Activated naive CD4-positive, alpha-beta T cell treated with anti-CD3 and anti-CD28 coated beads, Interleukin-2, amount 50 U/mL, for 24 hours (primary cell): ENCODE results near the gene PAX5.

Experiments used
- H3K27ac Mint-ChIP-seq: one replicate; pipeline ENCODE4 v1.8.0; 2021; ENCODE audit warnings: mild to moderate bottlenecking, mixed read lengths
- H3K27me3 Mint-ChIP-seq: one replicate; pipeline ENCODE4 v1.8.0; 2021; ENCODE audit warnings: mixed read lengths
- H3K36me3 Mint-ChIP-seq: one replicate; pipeline ENCODE4 v1.8.0; 2021; ENCODE audit warnings: mixed read lengths
- H3K4me1 Mint-ChIP-seq: one replicate; pipeline ENCODE4 v1.8.0; 2021; ENCODE audit warnings: mixed read lengths
- H3K4me3 Mint-ChIP-seq: one replicate; pipeline ENCODE4 v1.8.0; 2021; ENCODE audit warnings: mild to moderate bottlenecking, mixed read lengths
- H3K9me3 Mint-ChIP-seq: one replicate; pipeline ENCODE4 v1.8.0; 2021; ENCODE audit warnings: mixed read lengths

Gene PAX5

GRCh38 chr9:36940881-36941280 is 93.2 kb downstream of the PAX5 start:
- Mint-ChIP-seq H3K4me3 (no peak overlapping the region), H3K4me1 (no peaks in the 10 kb centered on the region), H3K27ac (no peak overlapping the region), H3K27me3 (no peaks in the 10 kb centered on the region), H3K9me3 (no peaks in the 10 kb centered on the region), H3K36me3 (no peaks in the 10 kb centered on the region)

GRCh38 chr9:36940500-36940853 is 93.6 kb downstream of the PAX5 start:
- no peaks in the 10 kb centered on the region for H3K4me1 Mint-ChIP-seq
- no peaks in the 10 kb centered on the region for H3K9me3 Mint-ChIP-seq
- H3K27me3 Mint-ChIP-seq = no peaks in the 10 kb centered on the region
- no peak overlapping the region for H3K27ac Mint-ChIP-seq
- H3K4me3 Mint-ChIP-seq = no peak overlapping the region
- H3K36me3 Mint-ChIP-seq = no peaks in the 10 kb centered on the region

GRCh38 chr9:36939655-36940499 is 94.2 kb downstream of the PAX5 start:
- Mint-ChIP-seq H3K4me3 (no peak overlapping the region), H3K9me3 (no peaks in the 10 kb centered on the region), H3K27me3 (no peaks in the 10 kb centered on the region), H3K36me3 (no peaks in the 10 kb centered on the region), H3K27ac (no peak overlapping the region), H3K4me1 (no peaks in the 10 kb centered on the region)

DNA sequence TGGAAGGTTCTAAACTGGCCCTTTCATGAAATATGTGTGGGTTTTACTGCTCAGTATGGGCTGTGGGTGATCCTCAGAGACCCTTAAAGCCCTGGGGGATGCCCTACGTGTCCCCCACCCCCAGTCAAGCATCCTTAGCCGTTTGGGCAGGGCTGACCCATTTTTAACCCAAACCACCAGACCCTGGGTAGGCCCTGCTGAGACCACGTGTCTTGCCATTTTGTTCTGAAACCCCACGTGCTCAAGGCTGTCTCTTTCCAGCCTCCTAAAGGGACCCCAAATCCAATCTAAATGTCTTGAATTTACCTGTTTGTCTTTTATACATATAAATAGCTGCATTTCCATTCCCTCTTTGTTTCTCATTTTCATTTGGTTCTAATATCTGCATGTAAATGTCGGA is 94.9 kb downstream of the PAX5 start:
- Mint-ChIP-seq H3K27ac (no peak overlapping the region), H3K4me1 (no peaks in the 10 kb centered on the region), H3K36me3 (no peaks in the 10 kb centered on the region), H3K4me3 (no peak overlapping the region), H3K27me3 (no peaks in the 10 kb centered on the region), H3K9me3 (no peaks in the 10 kb centered on the region)

GRCh38 chr9:36938617-36939016 is 95.5 kb downstream of the PAX5 start:
- no peak overlapping the region for H3K4me3 Mint-ChIP-seq
- H3K27ac Mint-ChIP-seq = no peak overlapping the region
- no peaks in the 10 kb centered on the region for H3K4me1 Mint-ChIP-seq
- H3K27me3 Mint-ChIP-seq = no peaks in the 10 kb centered on the region
- H3K36me3 Mint-ChIP-seq = no peaks in the 10 kb centered on the region
- H3K9me3 Mint-ChIP-seq = no peaks in the 10 kb centered on the region

DNA sequence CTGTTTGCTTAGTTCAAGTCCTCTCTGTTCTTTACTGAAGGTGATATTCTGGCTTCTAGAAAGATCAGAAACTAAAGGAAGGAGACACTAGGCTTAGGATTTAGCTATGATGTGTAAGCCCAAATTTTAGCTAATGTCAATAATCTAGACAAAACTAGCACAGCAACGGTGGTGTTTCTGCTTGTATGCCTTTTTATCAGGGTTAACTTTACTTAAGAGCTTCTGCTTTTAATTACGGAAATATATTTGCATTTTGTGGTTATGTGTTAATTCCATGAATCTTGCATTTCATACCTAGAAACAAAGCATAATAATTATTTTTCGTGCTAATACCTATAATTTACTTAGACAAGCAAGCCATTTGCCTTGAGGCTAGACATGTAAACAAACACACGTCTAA is 96.1 kb downstream of the PAX5 start:
- Mint-ChIP-seq H3K9me3 (no peaks in the 10 kb centered on the region), H3K4me3 (no peak overlapping the region), H3K27ac (no peak overlapping the region), H3K4me1 (no peaks in the 10 kb centered on the region), H3K36me3 (no peaks in the 10 kb centered on the region), H3K27me3 (peaks cover 2% of the 10 kb centered on the region)

DNA sequence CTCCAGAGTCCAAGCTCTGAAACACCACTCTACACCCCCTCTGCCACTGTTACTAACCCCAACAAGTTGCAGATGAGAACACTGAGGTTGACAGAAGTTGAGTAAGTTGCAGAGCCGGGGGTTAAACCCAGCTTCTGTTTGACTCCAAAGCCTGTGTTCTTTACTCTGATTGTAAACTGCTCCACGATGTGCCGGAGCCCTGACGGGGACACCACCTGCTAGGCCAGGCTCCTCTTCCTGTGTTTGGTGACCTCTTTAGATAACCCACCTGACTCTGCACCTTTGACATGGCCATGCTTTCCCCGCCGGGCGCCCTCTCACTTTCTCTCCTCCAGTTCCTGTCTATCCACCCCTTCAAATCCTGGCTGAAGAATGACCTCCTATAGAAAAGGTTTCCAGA is 96.7 kb downstream of the PAX5 start:
- Mint-ChIP-seq H3K36me3 (peaks cover under 1% of the 10 kb centered on the region), H3K4me1 (no peaks in the 10 kb centered on the region), H3K27me3 (peaks cover 2% of the 10 kb centered on the region), H3K4me3 (no peak overlapping the region), H3K27ac (no peak overlapping the region), H3K9me3 (peaks cover 2% of the 10 kb centered on the region)

DNA sequence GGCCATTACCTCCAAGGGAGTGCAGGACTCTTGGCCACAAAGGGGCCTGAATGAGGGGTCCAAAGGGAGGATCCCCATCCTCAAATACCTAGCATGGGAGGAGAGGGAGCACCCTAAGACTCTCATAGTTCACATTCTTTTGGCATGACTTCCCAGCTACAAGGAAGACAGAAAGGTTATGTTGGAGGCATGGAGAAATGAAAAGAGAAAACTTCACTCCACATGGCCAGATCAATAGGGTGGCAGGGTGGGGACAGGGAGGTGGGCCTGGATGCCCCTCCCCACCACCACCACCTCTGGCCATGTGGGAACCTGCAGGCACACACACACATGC is 97.6 kb downstream of the PAX5 start:
- Mint-ChIP-seq H3K36me3 (peaks cover 2% of the 10 kb centered on the region), H3K4me3 (no peak overlapping the region), H3K9me3 (peaks cover 6% of the 10 kb centered on the region), H3K27ac (no peak overlapping the region), H3K27me3 (peaks cover 4% of the 10 kb centered on the region), H3K4me1 (no peaks in the 10 kb centered on the region)

DNA sequence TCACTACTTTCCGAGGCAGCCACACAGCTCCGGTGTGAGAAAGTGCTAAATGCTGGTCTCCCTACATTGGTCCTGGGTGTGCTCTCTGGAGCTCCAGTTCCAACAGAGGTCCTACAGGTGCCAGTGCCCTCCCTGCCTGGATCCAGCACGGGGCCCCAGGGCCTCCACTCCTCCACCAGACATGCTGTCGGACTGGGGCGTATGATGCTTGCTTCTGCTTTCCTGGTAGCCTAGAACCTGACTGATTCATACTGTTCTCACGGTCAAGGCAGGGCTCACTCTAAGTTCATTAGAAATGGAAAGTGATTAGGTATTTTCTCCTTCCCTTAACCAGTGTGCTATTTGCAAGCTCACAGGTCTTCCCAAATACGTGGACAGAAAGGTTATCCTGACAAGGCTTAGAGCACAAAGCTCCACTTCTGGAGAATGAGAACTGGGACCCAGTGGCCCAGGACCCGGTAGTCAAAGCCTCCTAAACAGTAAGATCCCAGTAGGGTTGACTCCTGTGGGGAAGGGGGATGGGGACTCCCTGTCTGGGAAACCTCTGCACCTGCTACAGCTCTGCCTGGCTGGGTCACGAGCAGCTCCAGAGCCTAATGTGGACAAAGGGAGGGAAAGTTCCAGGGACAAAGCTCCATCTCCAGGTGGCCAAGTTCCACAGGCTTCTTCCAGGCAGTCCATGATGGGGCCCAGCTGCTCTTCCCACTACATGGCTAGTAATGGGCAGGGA is 98.1 kb downstream of the PAX5 start:
- Mint-ChIP-seq H3K4me3 (no peak overlapping the region), H3K27ac (peak overlapping the region; percentile 70), H3K4me1 (no peaks in the 10 kb centered on the region)

GRCh38 chr9:36935332-36935731 is 98.7 kb downstream of the PAX5 start:
- no peaks in the 10 kb centered on the region for H3K4me1 Mint-ChIP-seq
- no peak overlapping the region for H3K4me3 Mint-ChIP-seq

More for the DNA sequence above, 98.1 kb downstream of the PAX5 start:
- Mint-ChIP-seq H3K27me3 (peaks cover 4% of the 10 kb centered on the region), H3K36me3 (peaks cover 2% of the 10 kb centered on the region), H3K9me3 (peaks cover 6% of the 10 kb centered on the region)

GRCh38 chr9:36934478-36935065 is 99.5 kb downstream of the PAX5 start:
- H3K4me1 Mint-ChIP-seq = no peaks in the 10 kb centered on the region
- H3K27me3 Mint-ChIP-seq = peaks cover 4% of the 10 kb centered on the region
- no peak overlapping the region for H3K27ac Mint-ChIP-seq
- no peak overlapping the region for H3K4me3 Mint-ChIP-seq
- H3K9me3 Mint-ChIP-seq = peaks cover 6% of the 10 kb centered on the region
- peaks cover 2% of the 10 kb centered on the region for H3K36me3 Mint-ChIP-seq

More at GRCh38 chr9:36935332-36935731, 98.7 kb downstream of the PAX5 start:
- Mint-ChIP-seq H3K27ac (peak overlapping the region; percentile 70), H3K36me3 (peaks cover 2% of the 10 kb centered on the region), H3K27me3 (peaks cover 4% of the 10 kb centered on the region), H3K9me3 (peaks cover 6% of the 10 kb centered on the region)

DNA sequence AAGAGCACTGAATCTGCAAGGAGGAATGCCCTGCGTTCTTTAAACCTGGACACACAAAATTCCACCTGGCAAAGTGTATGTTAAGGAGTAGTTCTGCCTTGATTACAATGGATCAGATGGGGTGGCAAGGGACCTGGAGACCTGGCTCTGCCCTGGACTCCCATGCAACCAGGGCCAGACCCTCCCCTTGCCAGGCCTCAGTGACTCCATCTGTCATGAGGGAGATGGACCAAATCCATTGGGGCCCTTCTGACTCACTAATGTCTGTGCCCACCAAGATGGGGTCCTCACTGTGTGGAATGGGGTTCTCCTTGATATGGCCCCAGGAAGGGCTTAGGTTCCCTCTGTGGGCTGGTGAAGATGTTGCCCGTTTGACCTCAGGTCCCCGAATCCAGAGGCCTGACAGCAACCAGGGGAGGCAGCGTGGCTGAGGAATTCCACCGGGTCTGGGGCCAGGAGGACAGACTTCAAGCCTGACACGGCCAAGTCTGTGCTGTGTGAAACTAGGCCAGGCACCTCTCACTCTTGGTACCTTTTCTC is 100.3 kb downstream of the PAX5 start:
- H3K9me3 Mint-ChIP-seq = peaks cover 6% of the 10 kb centered on the region
- H3K27ac Mint-ChIP-seq = no peak overlapping the region
- no peak overlapping the region for H3K4me3 Mint-ChIP-seq
- peaks cover 4% of the 10 kb centered on the region for H3K27me3 Mint-ChIP-seq
- peaks cover 4% of the 10 kb centered on the region for H3K4me1 Mint-ChIP-seq
- H3K36me3 Mint-ChIP-seq = peaks cover 2% of the 10 kb centered on the region

GRCh38 chr9:36932198-36932597 is 101.9 kb downstream of the PAX5 start:
- Mint-ChIP-seq H3K9me3 (peaks cover 6% of the 10 kb centered on the region), H3K4me3 (no peak overlapping the region), H3K4me1 (peaks cover 7% of the 10 kb centered on the region), H3K36me3 (peaks cover 2% of the 10 kb centered on the region), H3K27ac (no peak overlapping the region), H3K27me3 (peaks cover 8% of the 10 kb centered on the region)

DNA sequence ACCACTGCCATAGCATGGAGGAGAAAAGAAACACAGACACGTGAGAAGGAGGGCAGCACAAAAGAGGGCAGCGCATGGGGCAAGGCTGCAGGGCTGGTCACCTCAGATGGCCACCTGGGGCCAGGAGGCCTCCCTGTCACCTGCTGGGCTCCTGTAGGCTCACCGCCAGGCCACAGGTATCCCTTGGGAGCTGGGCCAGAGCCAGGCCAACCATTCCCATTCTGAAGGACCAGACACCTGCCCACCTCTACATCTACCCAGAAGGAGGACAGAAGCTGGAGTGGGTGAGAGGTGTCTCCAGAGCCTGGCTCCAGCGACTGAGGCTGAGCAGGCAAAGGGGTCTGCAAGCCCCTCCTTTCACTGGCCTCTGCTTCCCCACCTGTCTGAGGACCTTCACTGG is 103.1 kb downstream of the PAX5 start:
- H3K4me1 Mint-ChIP-seq = peaks cover 7% of the 10 kb centered on the region
- H3K4me3 Mint-ChIP-seq = no peak overlapping the region
- peaks cover 8% of the 10 kb centered on the region for H3K27me3 Mint-ChIP-seq
- H3K9me3 Mint-ChIP-seq = peaks cover 6% of the 10 kb centered on the region
- H3K36me3 Mint-ChIP-seq = peaks cover 2% of the 10 kb centered on the region
- H3K27ac Mint-ChIP-seq = no peak overlapping the region

- Mint-ChIP-seq H3K36me3 (peaks cover 2% of the 10 kb centered on the region), H3K27ac (peak overlapping the region; percentile 89), H3K27me3 (peaks cover 8% of the 10 kb centered on the region), H3K9me3 (peaks cover 6% of the 10 kb centered on the region), H3K4me1 (peaks cover 7% of the 10 kb centered on the region), H3K4me3 (no peak overlapping the region)
Observed at GRCh38 chr9:36929350-36929675, 104.8 kb downstream of the PAX5 start.
